KMS-11 (cell line): ENCODE results near the gene FAM186B.

Source experiments
- H2AFZ ChIP-seq: fragments of 200-600 bp; sonication (generic); 2 replicates; pipeline ENCODE4 v1.6.1; 2016; ENCODE audit warnings: antibody characterized with exemption, mixed run types, low read depth
- H3K27ac ChIP-seq: fragments of 200-600 bp; sonication (generic); 2 replicates; pipeline ENCODE4 v1.6.1; 2016; ENCODE audit warnings: mild to moderate bottlenecking, mixed run types
- H3K27me3 ChIP-seq: fragments of 200-600 bp; sonication (generic); 2 replicates; pipeline ENCODE4 v1.6.1; 2017; ENCODE audit warnings: mild to moderate bottlenecking, low read depth, mixed run types, moderate library complexity; ENCODE audit not compliant: insufficient read depth
- H3K36me3 ChIP-seq: fragments of 200-600 bp; sonication (generic); 2 replicates; pipeline ENCODE4 v1.6.1; 2017; ENCODE audit warnings: mild to moderate bottlenecking, mixed run types; ENCODE audit not compliant: insufficient read depth
- H3K4me1 ChIP-seq: fragments of 200-600 bp; sonication (generic); 2 replicates; pipeline ENCODE4 v1.6.1; 2016; ENCODE audit warnings: mild to moderate bottlenecking, low read depth, mixed run types; ENCODE audit not compliant: poor library complexity, severe bottlenecking
- H3K4me2 ChIP-seq: fragments of 200-600 bp; sonication (generic); 2 replicates; pipeline ENCODE4 v1.7.0; 2016; ENCODE audit warnings: mild to moderate bottlenecking, mixed run types
- H3K4me3 ChIP-seq: fragments of 200-600 bp; sonication (generic); IDR thresholded peaks from 2 replicates; pipeline ENCODE4 v1.6.1; 2017; ENCODE audit warnings: low read depth, low read length, mixed read lengths; ENCODE audit not compliant: insufficient read depth
- H3K79me2 ChIP-seq: fragments of 200-600 bp; sonication (generic); 2 replicates; pipeline ENCODE4 v1.6.1; 2016; ENCODE audit warnings: low read depth, mixed run types; ENCODE audit not compliant: insufficient read depth
- H3K9ac ChIP-seq: fragments of 200-600 bp; sonication (generic); 2 replicates; pipeline ENCODE4 v1.6.1; 2016; ENCODE audit warnings: mild to moderate bottlenecking, mixed run types
- H4K20me1 ChIP-seq: fragments of 200-600 bp; sonication (generic); 2 replicates; pipeline ENCODE4 v1.6.1; 2016; ENCODE audit warnings: mild to moderate bottlenecking, mixed run types; ENCODE audit not compliant: insufficient read depth
- TF ChIP-seq, protein P1 (sequence below): fragments of 200-600 bp; sonication (generic); conservative IDR thresholded peaks from 2 replicates; pipeline ENCODE4 v1.6.1; 2017; ENCODE audit warnings: low read depth, mild to moderate bottlenecking, antibody characterized with exemption, low read length, moderate library complexity, mixed read lengths

Gene FAM186B

DNA sequence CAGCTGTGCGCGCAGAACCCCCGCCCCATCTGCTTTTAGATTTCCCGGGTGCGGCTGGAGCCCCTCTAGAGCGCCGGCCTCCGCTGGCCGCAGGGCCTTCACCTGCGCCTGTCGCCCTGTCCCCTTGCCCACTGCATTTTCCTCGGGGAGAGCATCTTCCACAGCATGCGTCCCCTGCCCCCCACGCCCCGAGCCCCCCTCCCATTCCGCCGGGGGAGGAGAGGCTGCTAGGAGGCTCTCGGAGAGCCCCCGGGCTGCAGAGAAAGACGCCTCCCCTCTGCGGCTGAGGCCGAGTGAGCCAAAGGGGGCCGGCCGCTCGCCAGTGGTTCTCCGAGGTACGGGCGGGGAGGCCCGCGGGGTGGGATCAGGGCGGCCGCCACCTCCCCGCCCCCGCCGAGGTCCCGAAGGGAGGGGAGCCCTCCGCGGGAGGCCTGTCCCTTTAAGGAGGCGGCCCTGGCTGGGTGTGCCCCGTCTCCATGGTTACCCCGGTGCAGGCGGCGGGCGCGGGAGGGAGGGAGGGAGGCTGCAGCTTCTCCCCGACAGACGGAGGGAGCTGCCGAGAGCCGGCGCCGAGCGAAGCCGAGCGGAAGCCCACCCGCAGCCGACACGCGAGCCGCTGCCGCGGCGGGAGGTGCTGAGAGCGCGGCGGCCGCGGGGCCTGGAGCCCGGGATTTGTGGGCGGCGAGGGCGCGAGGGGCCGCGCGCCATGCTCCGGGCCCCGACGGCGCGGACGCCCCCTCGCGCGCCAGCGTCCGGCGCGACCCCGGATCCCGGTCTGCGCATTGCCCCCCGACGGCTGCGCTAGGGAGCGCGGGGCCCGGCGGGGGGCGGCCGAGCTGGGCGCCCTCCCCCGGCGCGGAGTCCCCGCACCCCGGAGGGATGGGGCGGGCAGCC, 66.7 kb downstream of the FAM186B start, which contains the start of gene KCNH3:
Gene KCNH3, plus strand, starts transcription at position 521 of the 894 bp plus-strand sequence. CDS start 387 bp downstream, outside the sequence.
- H3K9ac ChIP-seq, result no peak within 1 kb of the TSS; the same call in 1 of the 2 replicates
- H3K27ac ChIP-seq, result no peak within 1 kb of the TSS
- no peaks in the 10 kb centered on the region for H4K20me1 ChIP-seq
- H3K79me2 ChIP-seq, result no peaks in the 10 kb centered on the region
- no peaks in the 10 kb centered on the region for H3K36me3 ChIP-seq
- peaks cover 27% of the 10 kb centered on the region for H3K4me1 ChIP-seq
- no peak within 1 kb of the TSS for H3K4me3 ChIP-seq
- peak within 1 kb of the TSS; percentile 57 for H2AFZ ChIP-seq
- peaks cover 28% of the 10 kb centered on the region for H3K27me3 ChIP-seq
- TF ChIP-seq, protein P1, sequence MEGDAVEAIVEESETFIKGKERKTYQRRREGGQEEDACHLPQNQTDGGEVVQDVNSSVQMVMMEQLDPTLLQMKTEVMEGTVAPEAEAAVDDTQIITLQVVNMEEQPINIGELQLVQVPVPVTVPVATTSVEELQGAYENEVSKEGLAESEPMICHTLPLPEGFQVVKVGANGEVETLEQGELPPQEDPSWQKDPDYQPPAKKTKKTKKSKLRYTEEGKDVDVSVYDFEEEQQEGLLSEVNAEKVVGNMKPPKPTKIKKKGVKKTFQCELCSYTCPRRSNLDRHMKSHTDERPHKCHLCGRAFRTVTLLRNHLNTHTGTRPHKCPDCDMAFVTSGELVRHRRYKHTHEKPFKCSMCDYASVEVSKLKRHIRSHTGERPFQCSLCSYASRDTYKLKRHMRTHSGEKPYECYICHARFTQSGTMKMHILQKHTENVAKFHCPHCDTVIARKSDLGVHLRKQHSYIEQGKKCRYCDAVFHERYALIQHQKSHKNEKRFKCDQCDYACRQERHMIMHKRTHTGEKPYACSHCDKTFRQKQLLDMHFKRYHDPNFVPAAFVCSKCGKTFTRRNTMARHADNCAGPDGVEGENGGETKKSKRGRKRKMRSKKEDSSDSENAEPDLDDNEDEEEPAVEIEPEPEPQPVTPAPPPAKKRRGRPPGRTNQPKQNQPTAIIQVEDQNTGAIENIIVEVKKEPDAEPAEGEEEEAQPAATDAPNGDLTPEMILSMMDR, result no peak
- peak within 1 kb of the TSS; percentile 93 for H3K4me2 ChIP-seq

DNA sequence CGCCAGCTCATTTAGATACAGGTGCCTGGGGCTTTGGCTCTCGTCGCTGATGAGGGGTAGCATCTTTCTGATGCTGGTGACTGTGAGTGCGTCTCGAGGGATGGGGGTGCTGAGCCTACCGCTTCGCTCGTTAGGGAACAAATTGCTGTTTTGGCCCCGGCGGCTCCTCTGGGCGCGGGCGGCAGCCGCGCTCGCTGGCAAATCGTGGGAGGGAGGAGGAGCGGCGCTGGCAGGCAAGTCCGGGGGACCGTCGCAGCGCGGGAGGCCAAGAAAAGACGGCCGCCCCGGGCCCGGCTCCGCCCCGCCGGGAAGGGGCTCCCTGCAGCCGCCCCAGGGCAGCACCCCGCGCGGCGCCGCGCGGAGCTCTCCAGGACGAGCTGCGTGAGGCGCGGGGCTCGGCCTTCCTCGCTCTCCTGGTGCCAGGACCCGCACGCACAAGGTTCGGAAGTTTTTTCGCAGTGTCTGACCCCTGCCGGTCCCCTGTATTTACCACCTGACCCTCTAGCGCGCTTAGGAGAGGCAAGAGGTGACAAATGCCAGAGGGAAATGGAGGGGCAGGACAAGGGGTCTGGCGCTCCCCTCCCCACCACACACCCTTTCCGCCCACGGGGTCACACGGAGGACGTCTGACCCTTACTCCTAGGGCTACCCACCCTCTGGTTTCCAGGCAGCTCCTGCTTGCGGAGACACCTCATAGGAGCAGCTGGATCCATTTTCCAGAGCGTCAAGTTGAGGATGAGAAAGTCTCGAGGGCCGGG, 67.5 kb downstream of the FAM186B start:
- Histone ChIP-seq H2AFZ (peak overlapping the region; percentile 57), H3K4me2 (peak overlapping the region; percentile 93), H3K4me1 (peaks cover 27% of the 10 kb centered on the region), H3K27ac (no peak overlapping the region), H3K27me3 (peaks cover 28% of the 10 kb centered on the region), H3K9ac (no peak overlapping the region; the same call in 1 of the 2 replicates), H3K36me3 (no peaks in the 10 kb centered on the region), H4K20me1 (no peaks in the 10 kb centered on the region), H3K4me3 (no peak overlapping the region), H3K79me2 (no peaks in the 10 kb centered on the region)
- TF ChIP-seq, protein P1, result no peak
